ENCODE data around the gene CELSR1. TPM values are rescaled to one million over a fixed set of nuclear protein-coding genes. Genes with fewer than 3 reads are reported as not detected.

CELSR1 gene
- polyA plus RNA-seq, 1 experiment: 1.0 TPM

DNA sequence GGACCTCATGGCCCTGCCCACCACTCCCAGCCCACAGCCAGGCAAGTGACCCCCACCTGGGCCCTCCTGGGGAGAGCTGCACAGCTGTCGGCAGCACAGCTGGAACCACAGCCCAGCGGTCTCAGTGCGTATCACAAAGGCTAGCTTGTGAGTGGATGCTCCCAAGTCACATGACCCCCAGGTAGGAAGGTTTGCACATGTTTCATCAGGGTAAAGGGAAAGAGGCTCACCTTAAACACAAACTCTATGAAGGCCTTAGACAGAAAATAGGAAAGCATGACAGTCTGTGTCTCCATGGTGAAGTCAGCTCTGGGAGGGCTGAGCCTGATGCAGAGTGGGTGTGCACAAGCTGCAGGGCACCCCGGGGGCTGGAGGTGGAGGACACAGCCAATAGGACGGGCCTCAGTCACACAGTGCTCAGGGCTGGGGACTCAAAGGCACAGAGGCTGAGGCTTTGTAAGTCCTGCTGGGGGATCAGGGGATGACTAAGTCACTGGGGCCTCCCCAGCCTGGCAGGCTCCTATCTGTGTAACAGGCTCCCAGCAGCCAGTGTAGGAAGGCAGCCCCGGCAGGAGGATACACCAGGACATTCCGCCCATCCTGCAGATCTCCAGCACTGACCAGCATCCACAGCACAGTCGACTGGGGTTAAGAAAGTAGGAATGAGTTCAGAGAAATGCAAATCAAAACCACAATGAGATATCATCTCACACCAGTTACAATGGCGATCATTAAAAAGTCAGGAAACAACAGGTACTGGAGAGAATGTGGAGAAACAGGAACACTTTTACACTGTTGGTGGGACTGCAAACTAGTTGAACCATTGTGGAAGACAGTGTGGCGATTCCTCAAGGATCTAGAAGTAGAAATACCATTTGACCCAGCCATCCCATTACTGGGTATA is 22.0 kb downstream of the CELSR1 start:
- no peak for DNase-seq (ENCODE audit: low read depth)
- TF ChIP-seq, protein P1, sequence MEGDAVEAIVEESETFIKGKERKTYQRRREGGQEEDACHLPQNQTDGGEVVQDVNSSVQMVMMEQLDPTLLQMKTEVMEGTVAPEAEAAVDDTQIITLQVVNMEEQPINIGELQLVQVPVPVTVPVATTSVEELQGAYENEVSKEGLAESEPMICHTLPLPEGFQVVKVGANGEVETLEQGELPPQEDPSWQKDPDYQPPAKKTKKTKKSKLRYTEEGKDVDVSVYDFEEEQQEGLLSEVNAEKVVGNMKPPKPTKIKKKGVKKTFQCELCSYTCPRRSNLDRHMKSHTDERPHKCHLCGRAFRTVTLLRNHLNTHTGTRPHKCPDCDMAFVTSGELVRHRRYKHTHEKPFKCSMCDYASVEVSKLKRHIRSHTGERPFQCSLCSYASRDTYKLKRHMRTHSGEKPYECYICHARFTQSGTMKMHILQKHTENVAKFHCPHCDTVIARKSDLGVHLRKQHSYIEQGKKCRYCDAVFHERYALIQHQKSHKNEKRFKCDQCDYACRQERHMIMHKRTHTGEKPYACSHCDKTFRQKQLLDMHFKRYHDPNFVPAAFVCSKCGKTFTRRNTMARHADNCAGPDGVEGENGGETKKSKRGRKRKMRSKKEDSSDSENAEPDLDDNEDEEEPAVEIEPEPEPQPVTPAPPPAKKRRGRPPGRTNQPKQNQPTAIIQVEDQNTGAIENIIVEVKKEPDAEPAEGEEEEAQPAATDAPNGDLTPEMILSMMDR (IDR thresholded peaks at IDR 0.05; ENCODE audit: insufficient read depth, low read depth, low read length): no peak
- ChIA-PET POLR2A (no interaction called here), CTCF (interaction anchor here (1.3 kb wide), 1 partner anchor 26 kb away, joined by 5 read pairs; no protein-coding TSS in a partner anchor)
- Histone ChIP-seq H3K4me3 (ENCODE audit: low read depth, low read length) (no peak overlapping the region), H3K36me3 (ENCODE audit: control insufficient read depth, insufficient read depth, low read length) (no peaks in the 10 kb centered on the region), H3K27me3 (ENCODE audit: control insufficient read depth, insufficient read depth, low read length) (no peaks in the 10 kb centered on the region)

DNA sequence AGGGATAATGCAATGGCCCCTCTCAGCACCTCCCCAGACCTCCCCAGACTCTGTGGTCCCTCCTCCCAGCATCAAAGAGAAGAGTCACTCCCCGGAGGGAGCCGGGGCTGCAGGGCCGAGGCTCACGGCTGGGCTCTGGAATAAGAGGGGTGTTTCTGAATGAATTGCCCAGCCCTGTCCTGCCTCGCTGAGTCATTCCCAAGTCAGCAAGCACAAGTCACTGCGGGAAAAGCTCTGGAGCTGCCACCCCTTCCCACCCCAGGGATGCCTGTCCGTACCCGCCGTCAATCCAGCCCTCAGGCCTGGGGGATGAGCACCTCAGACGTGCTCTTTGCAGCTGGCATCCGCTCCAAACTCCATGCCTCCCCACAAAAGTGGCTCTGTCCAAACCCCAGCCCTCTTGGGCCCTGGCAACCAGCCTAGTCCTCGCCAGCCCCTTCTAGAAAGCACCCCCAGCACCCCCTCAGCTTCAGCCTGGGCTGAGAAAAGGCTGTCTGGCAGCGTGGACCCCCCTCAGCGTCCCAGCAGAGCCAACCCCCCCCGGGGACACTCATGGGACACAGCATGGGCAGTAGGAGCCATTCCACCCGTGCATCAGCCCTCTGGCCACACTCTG is 22.7 kb downstream of the CELSR1 start:
- Histone ChIP-seq H3K4me3 (ENCODE audit: low read depth, low read length) (no peak overlapping the region), H3K27me3 (ENCODE audit: control insufficient read depth, insufficient read depth, low read length) (no peaks in the 10 kb centered on the region), H3K36me3 (ENCODE audit: control insufficient read depth, insufficient read depth, low read length) (no peaks in the 10 kb centered on the region)
- POLR2A ChIA-PET: no interaction called here
- CTCF ChIA-PET: interaction anchor here (1.3 kb wide), 1 partner anchor 27 kb away, joined by 5 read pairs; no protein-coding TSS in a partner anchor
- DNase-seq (ENCODE audit: low read depth): no peak
- TF ChIP-seq, protein P1 (IDR thresholded peaks at IDR 0.05; ENCODE audit: insufficient read depth, low read depth, low read length): no peak

DNA sequence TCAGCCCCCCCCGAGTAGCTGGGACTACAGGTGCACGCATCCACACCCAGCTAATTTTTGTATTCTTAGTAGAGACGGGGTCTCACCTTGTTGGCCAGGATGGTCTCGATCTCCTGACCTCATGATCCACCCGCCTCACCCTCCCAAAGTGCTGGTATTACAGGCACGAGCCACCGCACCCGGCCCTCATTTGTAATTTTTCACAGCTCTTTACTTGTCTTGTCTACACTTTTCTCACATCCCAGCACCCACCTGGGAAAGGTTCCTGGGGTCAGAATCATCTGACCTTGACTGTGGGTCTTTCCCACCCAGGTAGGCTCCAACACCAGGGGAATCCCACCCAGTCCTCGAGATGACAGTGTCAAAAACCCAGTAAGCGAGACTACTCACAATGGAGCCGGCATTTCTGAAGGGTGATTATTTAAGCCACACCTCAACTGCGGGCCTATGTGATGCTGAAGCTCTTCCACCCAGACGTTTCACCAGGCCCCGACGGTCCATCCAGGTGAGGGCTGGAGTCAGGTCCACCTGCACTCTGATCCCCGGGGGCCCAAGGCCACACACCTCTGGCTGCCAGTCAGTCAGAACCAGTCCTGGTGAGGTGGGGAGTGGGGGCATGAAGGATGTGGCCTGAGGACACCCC is 23.4 kb downstream of the CELSR1 start:
- Histone ChIP-seq H3K36me3 (ENCODE audit: control insufficient read depth, insufficient read depth, low read length) (no peaks in the 10 kb centered on the region), H3K4me3 (ENCODE audit: low read depth, low read length) (no peak overlapping the region), H3K27me3 (ENCODE audit: control insufficient read depth, insufficient read depth, low read length) (no peaks in the 10 kb centered on the region)
- DNase-seq (ENCODE audit: low read depth): no peak
- TF ChIP-seq, protein P1 (IDR thresholded peaks at IDR 0.05; ENCODE audit: insufficient read depth, low read depth, low read length): no peak
- ChIA-PET POLR2A (no interaction called here), CTCF (interaction anchor here (0.7 to 1.0 kb wide), 2 partner anchors 28 to 147 kb away, joined by 3 read pairs; no protein-coding TSS in a partner anchor)

DNA sequence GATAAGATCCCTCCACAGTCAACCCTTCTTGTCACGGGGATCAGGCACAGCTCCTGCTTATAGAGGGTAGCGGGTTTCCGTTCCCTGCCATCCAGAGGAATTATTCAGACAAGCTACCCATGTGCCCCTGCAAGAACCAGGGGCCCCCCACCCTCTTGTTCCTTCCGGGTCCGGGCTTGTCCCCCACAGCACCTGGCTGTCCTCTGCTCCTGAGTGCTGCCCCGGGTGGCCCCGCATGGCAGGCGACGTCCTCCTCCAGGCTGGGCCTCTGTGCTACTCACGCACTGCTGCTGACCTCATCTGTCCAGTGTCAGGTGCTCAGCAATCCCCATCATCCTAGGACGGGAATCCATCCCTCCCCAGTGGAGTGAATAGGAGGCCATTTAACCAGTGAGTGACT is 24.7 kb downstream of the CELSR1 start:
- Histone ChIP-seq H3K36me3 (ENCODE audit: control insufficient read depth, insufficient read depth, low read length) (no peaks in the 10 kb centered on the region), H3K27me3 (ENCODE audit: control insufficient read depth, insufficient read depth, low read length) (no peaks in the 10 kb centered on the region), H3K4me3 (ENCODE audit: low read depth, low read length) (no peak overlapping the region)
- POLR2A ChIA-PET: no interaction called here
- TF ChIP-seq, protein P1 (IDR thresholded peaks at IDR 0.05; ENCODE audit: insufficient read depth, low read depth, low read length): no peak
- no peak for DNase-seq (ENCODE audit: low read depth)
- CTCF ChIA-PET: no interaction called here

DNA sequence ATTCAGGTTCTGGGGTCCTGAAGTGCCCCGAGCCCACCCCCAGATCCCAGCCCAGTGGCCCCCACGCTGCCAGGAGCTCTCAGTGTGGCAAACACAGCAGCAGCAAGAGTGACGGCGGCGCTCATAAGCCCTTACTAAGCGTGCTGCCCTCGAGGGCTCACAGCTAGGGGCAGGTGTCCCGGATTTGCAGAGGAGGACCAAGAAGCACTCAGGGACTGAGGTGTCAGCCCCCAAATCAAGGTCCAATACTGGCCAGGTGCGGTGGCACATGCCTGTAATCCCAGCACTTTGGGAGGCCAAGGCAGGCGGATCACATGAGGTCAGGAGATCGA is 25.4 kb downstream of the CELSR1 start:
- no peak overlapping the region for H3K4me3 ChIP-seq (ENCODE audit: low read depth, low read length)
- ChIA-PET POLR2A (no interaction called here), CTCF (interaction anchor here (0.9 to 1.5 kb wide), 3 partner anchors 13 to 36 kb away, joined by 3 to 4 read pairs (median 4); no protein-coding TSS in a partner anchor)
- no peak for DNase-seq (ENCODE audit: low read depth)
- no peaks in the 10 kb centered on the region for H3K36me3 ChIP-seq (ENCODE audit: control insufficient read depth, insufficient read depth, low read length)
- H3K27me3 ChIP-seq (ENCODE audit: control insufficient read depth, insufficient read depth, low read length): no peaks in the 10 kb centered on the region
- TF ChIP-seq, protein P1 (IDR thresholded peaks at IDR 0.05; ENCODE audit: insufficient read depth, low read depth, low read length): no peak
